OCI-LY3 (cell line): ENCODE results near the gene PBX4.

Experiments used
- EZH2phosphoT487 ChIP-seq: fragments of 200-600 bp; shearing (Covaris generic); IDR thresholded peaks from 2 replicates; pipeline ENCODE4 v1.6.1; 2018; ENCODE audit warnings: antibody characterized with exemption, mixed run types, low read depth
- TF ChIP-seq, protein P1 (sequence below): fragments of 200-600, 300-600 bp; sonication (generic); IDR thresholded peaks from 2 replicates; pipeline ENCODE4 v1.5.1; 2014; ENCODE audit warnings: antibody characterized with exemption, low read length, low read depth

DNA sequence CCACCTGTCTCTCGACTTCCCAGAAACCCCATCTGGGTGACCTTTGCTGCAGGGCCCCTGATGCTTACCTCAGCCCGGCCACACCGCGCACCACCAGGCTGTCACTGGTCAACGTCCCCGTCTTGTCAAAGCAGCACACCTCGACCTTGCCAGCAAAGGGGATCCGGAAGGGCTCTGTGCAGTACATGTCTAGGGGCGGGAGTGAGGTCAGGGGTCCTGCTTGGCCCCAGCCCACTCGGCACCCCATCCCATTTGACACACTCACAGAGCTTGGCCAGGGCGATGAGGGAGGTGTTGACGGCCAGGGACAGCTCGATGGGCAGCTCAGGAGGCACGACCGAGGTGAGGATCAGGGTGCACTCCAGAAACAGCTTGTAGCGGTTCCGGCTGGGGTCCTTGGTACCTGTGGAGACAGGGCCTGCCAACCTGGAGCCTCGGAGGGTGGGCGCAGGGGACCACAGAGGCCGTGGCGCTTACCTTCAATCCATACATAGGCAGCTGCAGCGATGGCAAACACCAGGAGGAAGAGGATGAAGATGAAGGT lies 36.6 kb upstream of the PBX4 start:
- TF ChIP-seq, protein P1, sequence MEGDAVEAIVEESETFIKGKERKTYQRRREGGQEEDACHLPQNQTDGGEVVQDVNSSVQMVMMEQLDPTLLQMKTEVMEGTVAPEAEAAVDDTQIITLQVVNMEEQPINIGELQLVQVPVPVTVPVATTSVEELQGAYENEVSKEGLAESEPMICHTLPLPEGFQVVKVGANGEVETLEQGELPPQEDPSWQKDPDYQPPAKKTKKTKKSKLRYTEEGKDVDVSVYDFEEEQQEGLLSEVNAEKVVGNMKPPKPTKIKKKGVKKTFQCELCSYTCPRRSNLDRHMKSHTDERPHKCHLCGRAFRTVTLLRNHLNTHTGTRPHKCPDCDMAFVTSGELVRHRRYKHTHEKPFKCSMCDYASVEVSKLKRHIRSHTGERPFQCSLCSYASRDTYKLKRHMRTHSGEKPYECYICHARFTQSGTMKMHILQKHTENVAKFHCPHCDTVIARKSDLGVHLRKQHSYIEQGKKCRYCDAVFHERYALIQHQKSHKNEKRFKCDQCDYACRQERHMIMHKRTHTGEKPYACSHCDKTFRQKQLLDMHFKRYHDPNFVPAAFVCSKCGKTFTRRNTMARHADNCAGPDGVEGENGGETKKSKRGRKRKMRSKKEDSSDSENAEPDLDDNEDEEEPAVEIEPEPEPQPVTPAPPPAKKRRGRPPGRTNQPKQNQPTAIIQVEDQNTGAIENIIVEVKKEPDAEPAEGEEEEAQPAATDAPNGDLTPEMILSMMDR: no peak
- no peak for TF ChIP-seq EZH2phosphoT487
